Pericardium fibroblast (primary cell): ENCODE results near the gene ITGA6. TPM values are rescaled to one million over a fixed set of nuclear protein-coding genes. Genes with fewer than 3 reads are reported as not detected.

Source experiments
- total RNA-seq: library from RNA; depleted of rRNA; stranded (reverse); fragments of >200 nt; gene quantifications from 2 replicates; pipeline ENCODE4 v1.2.3, GENCODE V29; 2015

Gene ITGA6
- 4.4 and 12.1 TPM in 2 replicates for total RNA-seq

DNA sequence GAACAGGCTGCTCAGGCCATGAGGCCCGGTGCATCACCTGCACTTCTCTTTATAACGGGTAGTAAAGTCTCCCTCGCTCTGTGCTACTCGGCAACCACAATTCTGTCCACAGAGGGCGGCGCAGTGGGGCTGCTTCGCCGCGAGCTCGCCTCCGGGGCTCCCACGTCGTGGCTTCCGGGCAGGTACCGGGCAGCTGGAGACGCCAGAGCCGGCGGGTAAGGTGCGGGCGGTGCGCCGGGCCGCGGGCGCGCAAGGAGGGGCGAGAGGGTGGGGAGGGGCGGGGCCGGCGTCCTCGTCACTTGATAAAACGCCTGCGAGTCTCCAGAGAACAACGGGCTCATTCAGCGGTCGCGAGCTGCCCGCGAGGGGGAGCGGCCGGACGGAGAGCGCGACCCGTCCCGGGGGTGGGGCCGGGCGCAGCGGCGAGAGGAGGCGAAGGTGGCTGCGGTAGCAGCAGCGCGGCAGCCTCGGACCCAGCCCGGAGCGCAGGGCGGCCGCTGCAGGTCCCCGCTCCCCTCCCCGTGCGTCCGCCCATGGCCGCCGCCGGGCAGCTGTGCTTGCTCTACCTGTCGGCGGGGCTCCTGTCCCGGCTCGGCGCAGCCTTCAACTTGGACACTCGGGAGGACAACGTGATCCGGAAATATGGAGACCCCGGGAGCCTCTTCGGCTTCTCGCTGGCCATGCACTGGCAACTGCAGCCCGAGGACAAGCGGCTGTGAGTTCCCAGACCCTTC lies at the start of gene ITGA6:
Gene ITGA6 (plus strand): TSS at position 331 of the 734 bp plus-strand sequence.

Other genes starting within 250 kb of the ITGA6 start
- 11.0 and 18.8 TPM in 2 replicates for gene PDK1, start 128.5 kb downstream of the ITGA6 start, total RNA-seq